ENCODE data around the gene PTOV1. TPM values are rescaled to one million over a fixed set of nuclear protein-coding genes. Genes with fewer than 3 reads are reported as not detected.
A peak's percentile ranks its signal among the peaks of the same experiment; 100 is the strongest.

PTOV1 gene
- total and polyA plus RNA-seq, 2 of the 8 experiments (the other 6 are each of a cell fraction or from before 2014, with no cell fraction given) = 147 to 251 TPM

GRCh38 chr19:49814010-49814409, 36.9 kb upstream of the PTOV1 start:
- H2BK5ac ChIP-seq (ENCODE audit: low read depth, low read length) = no peak overlapping the region
- FAIRE-seq (no peak), DNase-seq (ENCODE audit: low read depth in 1 of 2, low spot score in 2 of 2) (no peak)
- no peak overlapping the region; the same call in 1 of the 2 replicates for H2AK5ac ChIP-seq (ENCODE audit: low read depth, low read length)
- peaks cover 0 to 7% of the 10 kb centered on the region in 2 experiments; a peak in 3 of 4 replicates for H3K79me2 ChIP-seq (ENCODE audit: control insufficient read depth in 1 of 2, insufficient read depth in 2 of 2, low read length in 2 of 2)
- H4K20me1 ChIP-seq (replicated peaks in 1 of 2; ENCODE audit: control insufficient read depth in 1 of 2, insufficient read depth in 2 of 2, low read length in 2 of 2) = peaks cover 0 to 3% of the 10 kb centered on the region in 2 experiments
- no peak overlapping the region for H2BK15ac ChIP-seq (ENCODE audit: low read length)
- H3K79me1 ChIP-seq (ENCODE audit: low read depth, low read length) = peaks cover 4% of the 10 kb centered on the region
- ChIA-PET POLR2A (ENCODE audit: partially characterized antibody) (interaction anchor here (1.4 to 3.4 kb wide), 10 partner anchors 12 to 173 kb away, joined by 4 to 29 read pairs (median 9); partner anchors contain the start of genes ADM5 and PTOV1), CTCF (ENCODE audit: partially characterized antibody) (interaction anchor here (1.2 to 1.8 kb wide), 4 partner anchors 10 to 97 kb away, joined by 3 to 9 read pairs (median 4); no protein-coding TSS in a partner anchor)
- peak overlapping the region; percentile 25; the same call in 1 of the 2 replicates for H4K8ac ChIP-seq (ENCODE audit: extremely low read depth, insufficient read depth, low read length)
- no peak overlapping the region for H3K18ac ChIP-seq (ENCODE audit: extremely low read depth, low read length)
- H3K9me3 ChIP-seq (ENCODE audit: insufficient read depth in 2 of 2, low read depth in 1 of 2, low read length in 1 of 2) = no peaks in the 10 kb centered on the region
- H3K4me2 ChIP-seq (ENCODE audit: insufficient read depth in 1 of 2, low read depth in 2 of 2, low read length in 2 of 2) = no peak overlapping the region; a peak in 1 of 4 replicates
- H3K4me1 ChIP-seq (replicated peaks in 1 of 4; ENCODE audit: control insufficient read depth in 3 of 4, insufficient read depth in 4 of 4, low read length in 3 of 4) = peaks cover 6 to 14% (median 10%) of the 10 kb centered on the region in 4 experiments
- no peaks in the 10 kb centered on the region for H3K36me3 ChIP-seq (ENCODE audit: control insufficient read depth in 2 of 4, insufficient read depth in 4 of 4, low read length in 3 of 4)
- no peak overlapping the region for H3K4ac ChIP-seq (replicated peaks; ENCODE audit: insufficient read length, low read depth, low read length)
- H3K27me3 ChIP-seq (replicated peaks in 1 of 4; ENCODE audit: control insufficient read depth in 3 of 4, extremely low read depth in 1 of 4, insufficient read depth in 3 of 4, low read length in 3 of 4) = no peaks in the 10 kb centered on the region
- H3K23ac ChIP-seq (ENCODE audit: insufficient read length) = no peak overlapping the region
- H3K14ac ChIP-seq (ENCODE audit: insufficient read length) = no peak overlapping the region
- no peak overlapping the region for H3K9ac ChIP-seq (replicated peaks in 1 of 4; ENCODE audit: extremely low read depth in 1 of 4, low read depth in 3 of 4, low read length in 3 of 4)
- H2BK12ac ChIP-seq (ENCODE audit: low read depth, low read length) = peak overlapping the region; percentile 20; the same call in 1 of the 2 replicates
- H2AFZ ChIP-seq (ENCODE audit: low read length) = no peak overlapping the region
- peak overlapping the region; percentile 67; the same call in 1 of the 2 replicates for H3K27ac ChIP-seq (ENCODE audit: low read depth, low read length)
- H2BK20ac ChIP-seq (ENCODE audit: low read length) = no peak overlapping the region
- peak overlapping the region in 1 of 4 experiments; percentile 77; a peak in 2 of 8 replicates for H3K4me3 ChIP-seq (ENCODE audit: extremely low read depth in 1 of 4, insufficient read depth in 2 of 4, low read depth in 3 of 4, low read length in 4 of 4)
- no CpG with 5 or more reads among the region's 1 CpG for WGBS, 2 experiments (ENCODE audit: extremely low coverage in 1 of 2, insufficient coverage in 1 of 2, insufficient read length in 1 of 2, insufficient replicate concordance in 2 of 2, low coverage in 1 of 2, low lambda C conversion rate in 2 of 2, missing lambda C conversion rate in 1 of 2)
- H3K56ac ChIP-seq (replicated peaks; ENCODE audit: insufficient read length, low read depth, low read length) = no peak overlapping the region
- H4K91ac ChIP-seq (replicated peaks; ENCODE audit: insufficient read length, low read length) = no peak overlapping the region
- H4K5ac ChIP-seq (ENCODE audit: insufficient read length, low read depth, low read length) = no peak overlapping the region
- peaks cover 1% of the 10 kb centered on the region for H3K23me2 ChIP-seq (ENCODE audit: low read depth, low read length)
- TF ChIP-seq SP4 (IDR thresholded peaks at IDR 0.05; ENCODE audit: low read length) (no peak), RXRA (IDR thresholded peaks at IDR 0.05; ENCODE audit: insufficient read depth, low read depth, low read length) (no peak), SIN3A (conservative IDR thresholded peaks at IDR 0.05 in 1 of 2, IDR thresholded peaks at IDR 0.05 in 1 of 2; ENCODE audit: low read depth in 1 of 2, low read length in 2 of 2) (no peak), CTCF (IDR thresholded peaks at IDR 0.05; ENCODE audit: control extremely low read depth in 1 of 3, insufficient read depth in 1 of 3, low read depth in 1 of 3, low read length in 3 of 3) (no peak), POU5F1 (IDR thresholded peaks at IDR 0.05; ENCODE audit: low read depth, low read length) (no peak), JUN (IDR thresholded peaks at IDR 0.05; ENCODE audit: low read depth, low read length) (no peak)
- no peak overlapping the region for H2BK120ac ChIP-seq (replicated peaks; ENCODE audit: low read depth, low read length)

Measured in H1 (cell line).